GM12878 (cell line): ENCODE results near the gene ITSN2. TPM values are rescaled to one million over a fixed set of nuclear protein-coding genes. Genes with fewer than 3 reads are reported as not detected.
A peak's percentile ranks its signal among the peaks of the same experiment; 100 is the strongest.

Experiments
- BCL11A ChIP-seq: IDR thresholded peaks from 2 replicates; pipeline ENCODE4 v1.6.1; 2011; ENCODE audit warnings: low read depth, low read length
- CBX5 ChIP-seq: sonication (generic); IDR thresholded peaks from 2 replicates; pipeline ENCODE4 v1.6.1; 2016; ENCODE audit warnings: low read depth, moderate library complexity, mild to moderate bottlenecking, inconsistent platforms
- CTCF ChIP-seq, 3 experiments: IDR thresholded peaks in 2 of 3; conservative IDR thresholded peaks in 1 of 3; 2 replicates each; pipeline ENCODE4 v1.5.1; 2011; ENCODE audit warnings: low read depth in 3 of 3, low read length in 3 of 3, mild to moderate bottlenecking in 3 of 3, control low read depth in 2 of 3, moderate library complexity in 2 of 3, inconsistent platforms in 1 of 3, mixed read lengths in 1 of 3; ENCODE audit not compliant: control insufficient read depth in 2 of 3, insufficient read depth in 1 of 3; ENCODE audit errors: extremely low read depth in 1 of 3
- ELK1 ChIP-seq: IDR thresholded peaks from 2 replicates; pipeline ENCODE4 v1.6.1; 2012; ENCODE audit warnings: low read depth, low read length, improper control_type of control experiment
- EP300 ChIP-seq, 2 experiments: fragments of 150-350 bp in 1 of 2; IDR thresholded peaks; 2 replicates each; pipeline ENCODE4 v1.6.1; 2011 to 2012; ENCODE audit warnings: low read depth in 2 of 2, low read length in 2 of 2, borderline replicate concordance in 1 of 2, improper control_type of control experiment in 1 of 2, inconsistent platforms in 1 of 2; ENCODE audit not compliant: control insufficient read depth in 1 of 2
- IRF4 ChIP-seq: IDR thresholded peaks from 2 replicates; pipeline ENCODE4 v1.6.1; 2011; ENCODE audit warnings: low read depth, low read length
- KDM1A ChIP-seq: fragments of 200-600 bp; sonication (generic); IDR thresholded peaks from 2 replicates; pipeline ENCODE4 v1.6.1; 2016; ENCODE audit warnings: borderline replicate concordance
- MEF2B ChIP-seq: fragments of 450-650 bp; IDR thresholded peaks from 2 replicates; pipeline ENCODE4 v1.6.1; 2018; ENCODE audit warnings: mild to moderate bottlenecking, moderate library complexity; ENCODE audit not compliant: partially characterized antibody, poor library complexity, severe bottlenecking
- NFIC ChIP-seq: IDR thresholded peaks from 2 replicates; pipeline ENCODE4 v1.6.1; 2012; ENCODE audit warnings: low read depth, mild to moderate bottlenecking, inconsistent platforms, low read length, moderate library complexity
- PBX3 ChIP-seq: IDR thresholded peaks from 2 replicates; pipeline ENCODE4 v1.6.1; 2011; ENCODE audit warnings: mild to moderate bottlenecking, low read depth, low read length, moderate library complexity; ENCODE audit not compliant: insufficient replicate concordance
- SPI1 ChIP-seq: IDR thresholded peaks from 2 replicates; pipeline ENCODE4 v1.6.1; 2011; ENCODE audit warnings: low read depth, mild to moderate bottlenecking, low read length, moderate library complexity, borderline replicate concordance; ENCODE audit not compliant: insufficient read depth
- polyA plus RNA-seq, 11 experiments: library from polyadenylated mRNA; depleted of rRNA in 4 of 11; unstranded in 6 of 11; stranded (reverse) in 5 of 11; fragments of >200 nt; fragmentation: Nextera tagmentation in 4 of 11; fragmentation: Illumina TruSeq in 1 of 11; extraction: Ambion mirVana in 4 of 11; extraction: Trizol in 1 of 11; gene quantifications; 1 replicate in 1 of 11; 2 replicates in 10 of 11; pipeline versions ENCODE4 v1.2.1 to v1.2.3, GENCODE V29; 2011 to 2016; ENCODE audit warnings: inconsistent platforms in 2 of 11, missing spikeins in 2 of 11, low read depth in 1 of 11
- total RNA-seq, 4 experiments: library from RNA; depleted of rRNA in 3 of 4; stranded (reverse); fragments of >200 nt in 3 of 4; fragmentation: Illumina TruSeq in 1 of 4; extraction: Trizol in 1 of 4; gene quantifications; 2 replicates each; pipeline versions ENCODE4 v1.2.1 to v1.2.3, GENCODE V29; 2013 to 2021

ITSN2 gene
- total and polyA plus RNA-seq, 10 of the 15 experiments (the other 5 are each of a cell fraction or from before 2014, with no cell fraction given) = 20.5 to 80.0 (median 54.7) TPM

GRCh38 chr2:24329700-24330099 lies 30.6 kb downstream of the ITSN2 start (continued):
- TF ChIP-seq CTCF (IDR thresholded peaks at IDR 0.05 in 2 of 3, conservative IDR thresholded peaks at IDR 0.05 in 1 of 3; ENCODE audit: control insufficient read depth in 2 of 3, extremely low read depth in 1 of 3, insufficient read depth in 1 of 3, low read depth in 3 of 3, low read length in 3 of 3) (no peak), NFIC (peak; percentile 78), ELK1 (no peak), KDM1A (no peak), BCL11A (peak; percentile 16; the same call in 1 of the 2 replicates), MEF2B (peak; percentile 59), IRF4 (peak; percentile 28; the same call in 1 of the 2 replicates), SPI1 (peak; percentile 74), PBX3 (peak; percentile 55), EP300 (IDR thresholded peaks at IDR 0.05; ENCODE audit: borderline replicate concordance in 1 of 2, control insufficient read depth in 1 of 2, low read depth in 2 of 2, low read length in 2 of 2) (peak in 1 of 2 experiments; percentile 68; a peak in 1 of 4 replicates), CBX5 (peak; percentile 22; the same call in 1 of the 2 replicates)
